Neuronal stem cell (in vitro differentiated cells): ENCODE data around the gene PRPF19.

ENCODE experiments used
- DNase-seq: peaks from one replicate; pipeline ENCODE4 v3.0.0-alpha.2; 2013; ENCODE audit warnings: low spot score
- H2AFZ ChIP-seq: one replicate; pipeline ENCODE4 v1.6.1; 2013; ENCODE audit warnings: mild to moderate bottlenecking, low read length, inconsistent platforms
- H2AK5ac ChIP-seq: 2 replicates; pipeline ENCODE4 v1.6.1; 2013; ENCODE audit warnings: low read depth, mild to moderate bottlenecking, inconsistent platforms, low read length, moderate library complexity, mixed read lengths
- H2BK120ac ChIP-seq: 2 replicates; pipeline ENCODE4 v1.6.1; 2013; ENCODE audit warnings: low read depth, mild to moderate bottlenecking, inconsistent platforms, low read length, moderate library complexity, mixed read lengths
- H2BK12ac ChIP-seq: one replicate; pipeline ENCODE4 v1.6.1; 2013; ENCODE audit warnings: low read length, inconsistent platforms
- H2BK15ac ChIP-seq: 2 replicates; pipeline ENCODE4 v1.6.1; 2013; ENCODE audit warnings: mild to moderate bottlenecking, low read length, inconsistent platforms, mixed read lengths
- H2BK5ac ChIP-seq: one replicate; pipeline ENCODE4 v1.6.1; 2013; ENCODE audit warnings: inconsistent platforms, mild to moderate bottlenecking, low read length, moderate library complexity
- H3K14ac ChIP-seq: one replicate; pipeline ENCODE4 v1.6.1; 2013; ENCODE audit warnings: low read length, inconsistent platforms
- H3K18ac ChIP-seq: 2 replicates; pipeline ENCODE4 v1.6.1; 2013; ENCODE audit warnings: low read length, inconsistent platforms
- H3K23ac ChIP-seq: 2 replicates; pipeline ENCODE4 v1.6.1; 2013; ENCODE audit warnings: low read depth, mild to moderate bottlenecking, mixed read lengths, low read length, inconsistent platforms; ENCODE audit not compliant: poor library complexity
- H3K27ac ChIP-seq: replicated peaks from 3 replicates; pipeline ENCODE4 v1.5.1; 2013; ENCODE audit warnings: low read length, inconsistent platforms
- H3K27me3 ChIP-seq, 3 experiments: 2 replicates each; pipeline ENCODE4 v1.6.1; 2013; ENCODE audit warnings: low read length in 3 of 3, mild to moderate bottlenecking in 2 of 3, inconsistent platforms in 1 of 3, low read depth in 1 of 3, mixed read lengths in 1 of 3, moderate library complexity in 1 of 3; ENCODE audit not compliant: control insufficient read depth in 3 of 3, insufficient read depth in 3 of 3
- H3K36me3 ChIP-seq, 2 donors: replicated peaks in 1 of 2; 2 replicates each; pipeline ENCODE4 v1.6.1; 2013; ENCODE audit warnings: low read length in 2 of 2; ENCODE audit not compliant: control insufficient read depth in 2 of 2, insufficient read depth in 2 of 2
- H3K4ac ChIP-seq: 2 replicates; pipeline ENCODE4 v1.6.1; 2013; ENCODE audit warnings: inconsistent platforms, mild to moderate bottlenecking, low read length, moderate library complexity
- H3K4me1 ChIP-seq, 2 donors: 1 replicate in 1 of 2; 2 replicates in 1 of 2; pipeline ENCODE4 v1.6.1; 2013; ENCODE audit warnings: low read length in 2 of 2, low read depth in 1 of 2; ENCODE audit not compliant: control insufficient read depth in 2 of 2, insufficient read depth in 1 of 2
- H3K4me2 ChIP-seq: one replicate; pipeline ENCODE4 v1.6.1; 2013; ENCODE audit warnings: mild to moderate bottlenecking, low read length, inconsistent platforms; ENCODE audit not compliant: insufficient read depth, poor library complexity, severe bottlenecking
- H3K4me3 ChIP-seq, 2 donors: 2 replicates each; pipeline ENCODE4 v1.5.1; 2013; ENCODE audit warnings: low read length in 2 of 2, mild to moderate bottlenecking in 2 of 2, inconsistent platforms in 1 of 2, moderate library complexity in 1 of 2
- H3K79me1 ChIP-seq: one replicate; pipeline ENCODE4 v1.6.1; 2013; ENCODE audit warnings: low read depth, mild to moderate bottlenecking, inconsistent platforms, low read length, moderate library complexity
- H3K9ac ChIP-seq: one replicate; pipeline ENCODE4 v1.6.1; 2013; ENCODE audit warnings: mild to moderate bottlenecking, low read depth, low read length, inconsistent platforms; ENCODE audit not compliant: poor library complexity
- H3K9me3 ChIP-seq, 2 donors: replicated peaks in 1 of 2; 2 replicates each; pipeline versions ENCODE3 to v1.6.1; 2013; ENCODE audit warnings: low read length in 2 of 2, mild to moderate bottlenecking in 2 of 2, inconsistent platforms in 1 of 2, low read depth in 1 of 2, mixed read lengths in 1 of 2, moderate library complexity in 1 of 2; ENCODE audit not compliant: control insufficient read depth in 2 of 2, insufficient read depth in 1 of 2
- H4K8ac ChIP-seq: one replicate; pipeline ENCODE4 v1.6.1; 2013; ENCODE audit warnings: low read depth, mild to moderate bottlenecking, inconsistent platforms, low read length, moderate library complexity
- H4K91ac ChIP-seq: one replicate; pipeline ENCODE4 v1.6.1; 2013; ENCODE audit warnings: low read length, low read depth, mild to moderate bottlenecking, inconsistent platforms; ENCODE audit not compliant: poor library complexity
- WGBS, 2 donors: extraction: QIAGEN DNeasy Blood & Tissue Kit; methylation state at CpG; one replicate each; pipeline ENCODE4 v1.1.7; 2013; ENCODE audit warnings: missing lambda C conversion rate in 2 of 2, mixed read lengths in 1 of 2; ENCODE audit not compliant: insufficient read length in 2 of 2, insufficient replicate concordance in 1 of 2; ENCODE audit errors: extremely low coverage in 2 of 2; 5-methylcytosine and 5-hydroxymethylcytosine counted together

Gene PRPF19

DNA sequence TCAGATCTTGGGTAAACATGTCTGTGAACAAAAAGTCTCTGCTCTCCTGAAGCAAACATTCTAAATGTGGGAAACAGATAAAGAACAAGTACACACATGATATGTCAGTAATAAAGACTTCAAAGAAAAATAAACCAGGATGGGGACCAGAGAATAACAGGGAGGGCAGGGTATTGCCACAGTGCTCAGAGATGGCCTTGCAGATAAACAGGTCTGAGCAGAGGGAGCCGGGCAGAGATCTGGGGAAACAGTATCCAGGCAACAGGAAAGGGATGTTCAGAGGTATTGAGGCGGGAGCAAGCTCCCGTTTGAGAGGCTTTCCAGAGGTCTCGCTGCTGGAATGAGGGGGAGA lies 61.5 kb downstream of the PRPF19 start:
- no peak overlapping the region for H3K23ac ChIP-seq
- no peak overlapping the region for H4K8ac ChIP-seq
- no peak for DNase-seq
- H3K14ac ChIP-seq, result no peak overlapping the region
- H2AK5ac ChIP-seq, result no peak overlapping the region
- no peak overlapping the region for H2BK12ac ChIP-seq
- no peaks in the 10 kb centered on the region for H3K9me3 ChIP-seq
- no peaks in the 10 kb centered on the region for H3K27me3 ChIP-seq
- WGBS, 2 donors, result no CpG with 5 or more reads among the region's 4 CpGs
- H3K36me3 ChIP-seq, result peaks cover 22 to 32% of the 10 kb centered on the region in 2 donors
- H3K9ac ChIP-seq, result no peak overlapping the region
- H3K27ac ChIP-seq, result no peak overlapping the region
- no peak overlapping the region for H3K4me2 ChIP-seq
- H3K4me3 ChIP-seq, result no peak overlapping the region
- H3K4me1 ChIP-seq, result peaks cover 14 to 21% of the 10 kb centered on the region in 2 donors
- H3K18ac ChIP-seq, result no peak overlapping the region
- peaks cover 11% of the 10 kb centered on the region for H3K79me1 ChIP-seq
- H3K4ac ChIP-seq, result no peak overlapping the region
- no peak overlapping the region for H2BK15ac ChIP-seq
- no peak overlapping the region for H4K91ac ChIP-seq
- H2AFZ ChIP-seq, result no peak overlapping the region
- H2BK120ac ChIP-seq, result no peak overlapping the region
- H2BK5ac ChIP-seq, result no peak overlapping the region

- no CpG with 5 or more reads among the region's 10 CpGs for WGBS, 2 donors
These were observed 62.1 kb downstream of the PRPF19 start for GRCh38 chr11:60844045-60844869.

GRCh38 chr11:60842668-60843600 lies 63.5 kb downstream of the PRPF19 start:
- Histone ChIP-seq H4K91ac (no peak overlapping the region), H2BK12ac (no peak overlapping the region), H3K9ac (peak overlapping the region; percentile 91), H3K18ac (no peak overlapping the region), H2AK5ac (peak overlapping the region; percentile 5), H3K79me1 (peaks cover 11% of the 10 kb centered on the region), H3K27ac (no peak overlapping the region), H3K4me1 (peaks cover 14 to 21% of the 10 kb centered on the region in 2 donors), H4K8ac (no peak overlapping the region), H3K4me3 (peak overlapping the region; percentile 70 to 89), H2AFZ (peak overlapping the region; percentile 86), H2BK5ac (no peak overlapping the region), H2BK120ac (no peak overlapping the region), H3K14ac (no peak overlapping the region), H3K4me2 (peak overlapping the region; percentile 82), H2BK15ac (no peak overlapping the region), H3K27me3 (no peaks in the 10 kb centered on the region), H3K23ac (no peak overlapping the region), H3K9me3 (no peaks in the 10 kb centered on the region), H3K4ac (no peak overlapping the region), H3K36me3 (peaks cover 7 to 13% of the 10 kb centered on the region in 2 donors)
- DNase-seq, result no peak
- WGBS, 2 donors, result no CpG with 5 or more reads among the region's 23 CpGs

More at GRCh38 chr11:60844045-60844869, 62.1 kb downstream of the PRPF19 start:
- H3K9me3 ChIP-seq, result no peaks in the 10 kb centered on the region
- H3K36me3 ChIP-seq, result peaks cover 16 to 26% of the 10 kb centered on the region in 2 donors
- H3K18ac ChIP-seq, result no peak overlapping the region
- H3K23ac ChIP-seq, result no peak overlapping the region
- H3K4me1 ChIP-seq, result peaks cover 14 to 21% of the 10 kb centered on the region in 2 donors
- H3K79me1 ChIP-seq, result peaks cover 11% of the 10 kb centered on the region
- H3K4me2 ChIP-seq, result peak overlapping the region; percentile 20
- H3K9ac ChIP-seq, result peak overlapping the region; percentile 45
- H2AFZ ChIP-seq, result no peak overlapping the region
- peak overlapping the region; percentile 45 for H4K8ac ChIP-seq
- no peak overlapping the region for H2BK120ac ChIP-seq
- no peak overlapping the region for H2BK15ac ChIP-seq
- no peak overlapping the region for H3K27ac ChIP-seq
- no peak overlapping the region for H2BK12ac ChIP-seq
- no peak overlapping the region for H2AK5ac ChIP-seq
- H3K14ac ChIP-seq, result no peak overlapping the region
- H3K4me3 ChIP-seq, result peak overlapping the region; percentile 48 to 70
- no peak overlapping the region for H2BK5ac ChIP-seq
- no peak overlapping the region for H3K4ac ChIP-seq
- H3K27me3 ChIP-seq, result no peaks in the 10 kb centered on the region
- no peak overlapping the region for H4K91ac ChIP-seq
- DNase-seq, result no peak
